Measurements from ENCODE around the gene CD320. TPM values are rescaled to one million over a fixed set of nuclear protein-coding genes. Genes with fewer than 3 reads are reported as not detected.

Gene CD320
- total RNA-seq (28.7 and 30.5 TPM in 2 replicates), polyA plus RNA-seq (22.2 and 32.6 TPM in 2 replicates), polyA minus RNA-seq (15.1 and 21.7 TPM in 2 replicates)
- 11.4 TPM for total RNA-seq (2013)

GRCh38 chr19:8307965-8308866, at the start of gene CD320:
Gene CD320, minus strand, starts transcription at chr19:8308358. Its CDS starts 68 bp downstream, at chr19:8308290.
- H3K36me3 ChIP-seq (replicated peaks in 1 of 2; ENCODE audit: control extremely low read depth in 1 of 2, control insufficient read depth in 1 of 2, extremely low read depth in 1 of 2, insufficient read depth in 2 of 2, low read length in 1 of 2) = peaks cover 0 to 12% of the 10 kb centered on the region in 2 experiments
- peak; percentile 91 for ATAC-seq (ENCODE audit: low read depth)
- H2AFZ ChIP-seq (ENCODE audit: insufficient read depth, low read depth, low read length, poor library complexity, severe bottlenecking) = peak within 1 kb of the TSS; percentile 74
- Mint-ChIP-seq H3K4me1 (peaks cover 24% of the 10 kb centered on the region), H3K27me3 (no peaks in the 10 kb centered on the region), H3K9me3 (ENCODE audit: insufficient read depth) (no peaks in the 10 kb centered on the region), H3K4me3 (peak within 1 kb of the TSS; percentile 93), H3K27ac (peak within 1 kb of the TSS; percentile 87)
- H3K9me3 ChIP-seq (ENCODE audit: control extremely low read depth in 1 of 3, control insufficient read depth in 2 of 3, insufficient read depth in 1 of 3, low read length in 2 of 3) = no peaks in the 10 kb centered on the region
- WGBS (ENCODE audit: insufficient coverage) = 2% methylated on average over 54 of the region's 63 CpGs
- intact Hi-C loops (cut with micrococcal nuclease) = loop anchor here (1.0 to 10.0 kb wide), 3 partner anchors 13 to 1113 kb away; partner anchors contain the start of genes NDUFA7, RAB11B and RPS28
- peak within 1 kb of the TSS in 1 of 2 donors; percentile 49 for H3K27ac ChIP-seq (ENCODE audit: low read length in 2 of 2)
- TF ChIP-seq CTCF (IDR thresholded peaks at IDR 0.05) (no peak), EZH2 (IDR thresholded peaks at IDR 0.05; ENCODE audit: borderline replicate concordance, insufficient read depth, low read depth, low read length, poor library complexity, severe bottlenecking) (no peak)
- peak; percentile 94 for DNase-seq
- H3K4me2 ChIP-seq (replicated peaks; ENCODE audit: low read depth, low read length, poor library complexity, severe bottlenecking) = peak within 1 kb of the TSS; percentile 86
- ChIA-PET POLR2A (no interaction called here), CTCF (no interaction called here)
- H3K79me2 ChIP-seq (ENCODE audit: control insufficient read depth, insufficient read depth, low read length) = peaks cover 17% of the 10 kb centered on the region
- H3K4me3 ChIP-seq (ENCODE audit: control extremely low read depth in 1 of 5, extremely low read depth in 1 of 5, insufficient read depth in 1 of 5, low read depth in 2 of 5, low read length in 4 of 5) = peak within 1 kb of the TSS; percentile 44 to 68 (median 66)
- peak within 1 kb of the TSS; percentile 67 for H3K9ac ChIP-seq (ENCODE audit: low read length)
- H3K27me3 ChIP-seq (replicated peaks in 1 of 4; ENCODE audit: control extremely low read depth in 1 of 4, control insufficient read depth in 3 of 4, insufficient read depth in 4 of 4, low read length in 3 of 4) = no peaks in the 10 kb centered on the region
- H4K20me1 ChIP-seq (ENCODE audit: control insufficient read depth, insufficient read depth, low read length, poor library complexity, severe bottlenecking) = peaks cover 6% of the 10 kb centered on the region
- peaks cover 7 to 18% of the 10 kb centered on the region in 2 donors for H3K4me1 ChIP-seq (ENCODE audit: control insufficient read depth in 2 of 2, insufficient read depth in 2 of 2, low read length in 2 of 2)

All from B cell (primary cell).